ENCODE data around the gene DDR1.

The DDR1 gene

GRCh38 chr6:30877419-30878262, 6.7 kb upstream of the DDR1 start:
- no peak for TF ChIP-seq ZC3H10 (CRISPR knock-in tag; IDR thresholded peaks at IDR 0.05)
- TF ChIP-seq ZNF8 (CRISPR knock-in tag; IDR thresholded peaks at IDR 0.05), result no peak
- TF ChIP-seq SNAI2 (CRISPR knock-in tag; IDR thresholded peaks at IDR 0.05), result 0 out of 2 replicates have a peak, but pooled peaks have one; percentile 50
- 0 out of 2 replicates have a peak, but pooled peaks have one; percentile 10 for TF ChIP-seq ZFP3 (CRISPR knock-in tag; IDR thresholded peaks at IDR 0.05)
- no peak for TF ChIP-seq BACH2 (CRISPR knock-in tag; IDR thresholded peaks at IDR 0.05; ENCODE audit: borderline replicate concordance)
- no peak for TF ChIP-seq POU6F1 (CRISPR knock-in tag; IDR thresholded peaks at IDR 0.05; ENCODE audit: borderline replicate concordance, low read depth)
- no peak for TF ChIP-seq PATZ1 (CRISPR knock-in tag; IDR thresholded peaks at IDR 0.05; ENCODE audit: borderline replicate concordance)
- TF ChIP-seq PPARA (CRISPR knock-in tag; IDR thresholded peaks at IDR 0.05; ENCODE audit: borderline replicate concordance), result no peak
- TF ChIP-seq CSRNP3 (CRISPR knock-in tag; IDR thresholded peaks at IDR 0.05), result no peak
- no peak for TF ChIP-seq ISL1 (CRISPR knock-in tag; IDR thresholded peaks at IDR 0.05)
- no peak for TF ChIP-seq CREB5 (CRISPR knock-in tag; IDR thresholded peaks at IDR 0.05; ENCODE audit: low read depth)
- ATAC-seq, result peak; percentile 91

GRCh38 chr6:30879684-30880427, 4.5 kb upstream of the DDR1 start:
- TF ChIP-seq ARNTL (CRISPR knock-in tag; IDR thresholded peaks at IDR 0.05; ENCODE audit: borderline replicate concordance, low read depth) (no peak), RARB (CRISPR knock-in tag; IDR thresholded peaks at IDR 0.05) (no peak), POU6F1 (CRISPR knock-in tag; IDR thresholded peaks at IDR 0.05; ENCODE audit: borderline replicate concordance, low read depth) (no peak), ZNF565 (CRISPR knock-in tag; conservative IDR thresholded peaks at IDR 0.05; ENCODE audit: low read depth) (no peak), PPARA (CRISPR knock-in tag; IDR thresholded peaks at IDR 0.05; ENCODE audit: borderline replicate concordance) (no peak), TCF4 (CRISPR knock-in tag; IDR thresholded peaks at IDR 0.05; ENCODE audit: borderline replicate concordance) (no peak), SNAI2 (CRISPR knock-in tag; IDR thresholded peaks at IDR 0.05) (no peak), ZFP30 (CRISPR knock-in tag; IDR thresholded peaks at IDR 0.05) (no peak), CREB5 (CRISPR knock-in tag; IDR thresholded peaks at IDR 0.05; ENCODE audit: low read depth) (no peak), ZC3H10 (CRISPR knock-in tag; IDR thresholded peaks at IDR 0.05) (no peak), PATZ1 (CRISPR knock-in tag; IDR thresholded peaks at IDR 0.05; ENCODE audit: borderline replicate concordance) (no peak), BACH2 (CRISPR knock-in tag; IDR thresholded peaks at IDR 0.05; ENCODE audit: borderline replicate concordance) (no peak), ESRRG (CRISPR knock-in tag; IDR thresholded peaks at IDR 0.05) (no peak), OSR1 (CRISPR knock-in tag; IDR thresholded peaks at IDR 0.05) (no peak), GLIS3 (CRISPR knock-in tag; IDR thresholded peaks at IDR 0.05) (no peak), TOX (CRISPR knock-in tag; IDR thresholded peaks at IDR 0.05; ENCODE audit: borderline replicate concordance) (no peak)
- ATAC-seq, result no peak
